ENCODE measurements around the gene TBL1XR1.
"Not testable (repeated sequence)": the region's sequence is repeated elsewhere in the genome, so short reads cannot be mapped to it uniquely, and the experiment has no call there.

Gene TBL1XR1

GRCh38 chr3:177005718-177006405, 191.4 kb downstream of the TBL1XR1 start:
- DNase-seq, result no peak

- not testable (repeated sequence) for DNase-seq
These were observed 197.1 kb downstream of the TBL1XR1 start for GRCh38 chr3:177000159-177000558.

- no peak for DNase-seq
These were observed 201.3 kb downstream of the TBL1XR1 start for GRCh38 chr3:176995946-176996345.

- no peak for DNase-seq
These were observed 202.1 kb downstream of the TBL1XR1 start for GRCh38 chr3:176994891-176995781.

GRCh38 chr3:176994393-176994792, 202.9 kb downstream of the TBL1XR1 start:
- no peak for DNase-seq

GRCh38 chr3:176992978-176993377, 204.3 kb downstream of the TBL1XR1 start:
- DNase-seq, result no peak

- no peak for DNase-seq
These were observed 204.7 kb downstream of the TBL1XR1 start for GRCh38 chr3:176992565-176992964.

GRCh38 chr3:176988795-176989194, 208.5 kb downstream of the TBL1XR1 start:
- DNase-seq, result no peak

GRCh38 chr3:176987901-176988650, 209.2 kb downstream of the TBL1XR1 start:
- no peak for DNase-seq

- no peak for DNase-seq
These were observed 218.8 kb downstream of the TBL1XR1 start for GRCh38 chr3:176978441-176978840.

GRCh38 chr3:176977331-176977730, 220.0 kb downstream of the TBL1XR1 start:
- no peak for DNase-seq

- DNase-seq, result no peak
These were observed 220.7 kb downstream of the TBL1XR1 start for GRCh38 chr3:176976586-176976985.

GRCh38 chr3:176974279-176974678, 223.0 kb downstream of the TBL1XR1 start:
- no peak for DNase-seq

- no peak for DNase-seq
These were observed 225.6 kb downstream of the TBL1XR1 start for GRCh38 chr3:176971613-176972174.

GRCh38 chr3:176970770-176971169, 226.5 kb downstream of the TBL1XR1 start:
- no peak for DNase-seq

- DNase-seq, result no peak
These were observed 227.8 kb downstream of the TBL1XR1 start for GRCh38 chr3:176969506-176969905.

Measured in stimulated activated naive CD4-positive, alpha-beta T cell (primary cell).